ENCODE measurements around the gene TRAPPC2.
"Not testable (repeated sequence)": the region's sequence is repeated elsewhere in the genome, so short reads cannot be mapped to it uniquely, and the experiment has no call there.

The TRAPPC2 gene

DNA sequence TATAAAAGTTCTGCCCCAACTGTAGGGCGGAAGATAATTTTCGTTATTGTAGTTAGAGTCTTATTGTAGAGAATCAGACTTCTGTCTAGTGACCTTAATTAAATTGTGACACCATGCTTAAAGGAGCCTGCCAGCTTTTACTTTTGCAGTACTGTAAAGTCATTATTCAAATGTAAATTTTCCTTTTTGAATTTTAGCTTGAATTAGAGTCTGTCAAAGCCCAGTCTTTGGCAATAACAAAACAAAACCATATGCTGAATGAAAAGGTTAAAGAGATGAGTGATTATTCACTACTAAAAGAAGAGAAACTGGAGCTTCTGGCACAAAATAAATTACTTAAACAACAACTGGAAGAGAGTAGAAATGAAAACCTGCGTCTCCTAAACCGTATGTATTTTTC, 22.0 kb upstream of the TRAPPC2 start:
- peaks cover 37% of the 10 kb centered on the region for H3K36me3 Mint-ChIP-seq (ENCODE audit: low read depth)

DNA sequence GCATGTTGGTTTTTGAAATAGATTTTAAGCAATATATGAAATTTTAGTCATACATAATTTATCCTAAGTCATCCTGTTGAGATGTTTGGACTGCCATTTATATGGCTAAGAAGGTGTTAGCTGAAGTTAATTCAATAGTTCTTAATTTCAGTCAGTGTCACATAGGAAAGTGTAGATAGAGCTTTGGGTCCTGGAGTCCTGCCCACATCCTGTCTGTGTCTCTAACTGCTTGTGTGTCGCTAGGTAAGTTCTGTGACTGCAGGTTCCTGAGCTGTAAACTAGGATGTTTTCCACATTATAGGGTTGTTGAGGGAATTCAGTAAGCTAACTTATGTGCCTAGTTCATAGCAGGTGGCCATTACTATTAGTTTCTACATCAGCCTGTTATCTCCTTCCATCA, 20.8 kb upstream of the TRAPPC2 start:
- no peak overlapping the region for H3K4me3 Mint-ChIP-seq
- H3K36me3 Mint-ChIP-seq (ENCODE audit: low read depth), result peaks cover 30% of the 10 kb centered on the region
- H3K4me1 Mint-ChIP-seq, result peaks cover 42% of the 10 kb centered on the region
- H3K9me3 Mint-ChIP-seq, result no peaks in the 10 kb centered on the region
- ATAC-seq (no peak), DNase-seq (no peak)
- H3K27me3 Mint-ChIP-seq, result no peaks in the 10 kb centered on the region
- H3K27ac Mint-ChIP-seq, result no peak overlapping the region

More for the DNA sequence above, 22.0 kb upstream of the TRAPPC2 start:
- Mint-ChIP-seq H3K4me3 (no peak overlapping the region), H3K9me3 (no peaks in the 10 kb centered on the region), H3K27me3 (no peaks in the 10 kb centered on the region), H3K4me1 (peaks cover 43% of the 10 kb centered on the region), H3K27ac (no peak overlapping the region)
- ATAC-seq (no peak), DNase-seq (no peak)

DNA sequence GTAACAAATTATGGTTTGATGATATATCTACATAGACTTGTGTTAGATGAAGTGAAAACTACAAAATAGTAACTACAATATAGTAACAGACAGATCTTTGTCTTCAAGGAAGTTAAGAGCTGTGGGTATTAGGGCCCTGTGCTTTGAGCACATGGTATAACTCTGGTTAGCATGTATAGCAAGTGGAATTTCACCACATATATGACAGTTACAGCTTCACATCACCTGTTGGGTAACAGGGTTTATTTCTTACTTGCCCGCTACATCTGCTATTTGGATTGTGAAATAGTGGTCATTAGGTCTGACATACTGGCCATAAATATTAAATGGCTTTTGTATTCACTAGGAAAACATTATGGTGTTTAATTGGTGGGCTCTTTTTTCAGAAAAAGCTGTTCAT, 20.3 kb upstream of the TRAPPC2 start:
- DNase-seq, result no peak
- no peaks in the 10 kb centered on the region for H3K9me3 Mint-ChIP-seq
- H3K27me3 Mint-ChIP-seq, result no peaks in the 10 kb centered on the region
- no peak overlapping the region for H3K4me3 Mint-ChIP-seq
- H3K36me3 Mint-ChIP-seq (ENCODE audit: low read depth), result peaks cover 28% of the 10 kb centered on the region
- no peak for ATAC-seq
- no peak overlapping the region for H3K27ac Mint-ChIP-seq
- H3K4me1 Mint-ChIP-seq, result peaks cover 41% of the 10 kb centered on the region

DNA sequence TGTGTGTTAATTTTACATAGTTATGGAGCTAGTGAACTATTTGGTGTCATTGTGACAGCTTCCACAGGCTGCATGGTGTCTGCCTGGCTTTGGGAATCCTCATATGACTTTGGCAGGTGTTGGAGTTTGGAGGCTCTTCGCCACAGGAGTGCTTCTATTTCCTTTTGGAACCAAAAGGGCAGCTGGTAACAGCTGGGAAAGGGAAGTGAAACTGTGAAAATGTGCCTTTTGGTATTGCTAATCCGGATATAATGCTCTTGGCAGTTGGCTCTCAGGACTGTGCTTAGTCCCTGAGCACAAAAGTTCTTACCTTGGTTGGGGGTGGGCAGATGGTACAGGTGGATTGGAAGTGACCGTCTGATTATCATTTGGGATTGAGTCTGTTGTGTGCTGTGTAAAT, 18.2 kb upstream of the TRAPPC2 start:
- Mint-ChIP-seq H3K36me3 (ENCODE audit: low read depth) (peaks cover 20% of the 10 kb centered on the region), H3K9me3 (no peaks in the 10 kb centered on the region), H3K4me3 (no peak overlapping the region), H3K27me3 (no peaks in the 10 kb centered on the region), H3K4me1 (peaks cover 35% of the 10 kb centered on the region), H3K27ac (peak overlapping the region; percentile 53)
- no peak for DNase-seq
- ATAC-seq, result no peak

DNA sequence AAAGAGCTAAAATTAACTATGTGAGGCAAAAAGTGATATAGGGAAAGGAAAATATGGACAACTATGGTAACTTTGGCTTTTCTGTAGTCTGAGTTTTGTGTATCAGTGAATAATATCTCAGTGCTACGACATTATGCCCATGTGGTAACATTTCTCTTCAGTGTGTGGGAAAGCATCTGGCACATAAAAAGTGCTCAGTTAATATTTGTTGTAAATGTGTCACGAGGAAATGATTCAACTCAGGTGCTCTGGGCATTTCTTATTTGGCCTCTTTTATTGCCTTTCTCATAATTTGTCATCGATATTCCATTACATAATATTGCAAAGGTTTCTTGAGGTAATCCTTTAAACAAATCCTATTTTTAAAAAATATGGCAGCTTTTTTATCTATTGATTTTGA, 17.7 kb upstream of the TRAPPC2 start:
- Mint-ChIP-seq H3K27ac (no peak overlapping the region), H3K4me3 (no peak overlapping the region), H3K9me3 (no peaks in the 10 kb centered on the region), H3K27me3 (no peaks in the 10 kb centered on the region), H3K36me3 (ENCODE audit: low read depth) (peaks cover 19% of the 10 kb centered on the region), H3K4me1 (peaks cover 38% of the 10 kb centered on the region)
- no peak for DNase-seq
- no peak for ATAC-seq

DNA sequence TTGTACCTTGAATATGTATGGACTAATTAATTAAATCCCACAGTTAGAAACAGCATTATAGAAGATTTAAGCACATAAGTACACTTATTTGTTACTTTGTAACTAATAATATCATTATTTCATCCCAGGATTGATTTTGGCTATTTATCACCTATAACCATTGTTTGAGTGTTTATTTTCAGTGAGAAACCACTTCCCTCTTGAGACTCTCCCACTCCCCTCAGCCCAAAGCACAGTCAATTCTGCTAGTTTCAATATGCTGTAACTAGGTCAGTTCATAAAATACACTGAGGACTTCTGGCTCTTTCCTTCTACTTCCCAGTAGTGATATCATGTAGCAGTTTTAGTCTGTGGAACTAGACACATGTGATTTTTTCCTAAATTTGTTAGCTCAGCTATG, 16.4 kb upstream of the TRAPPC2 start:
- H3K27me3 Mint-ChIP-seq, result no peaks in the 10 kb centered on the region
- H3K9me3 Mint-ChIP-seq, result no peaks in the 10 kb centered on the region
- ATAC-seq (no peak), DNase-seq (no peak)
- no peak overlapping the region for H3K27ac Mint-ChIP-seq
- H3K4me3 Mint-ChIP-seq, result no peak overlapping the region
- H3K4me1 Mint-ChIP-seq, result peaks cover 38% of the 10 kb centered on the region
- peaks cover 18% of the 10 kb centered on the region for H3K36me3 Mint-ChIP-seq (ENCODE audit: low read depth)

DNA sequence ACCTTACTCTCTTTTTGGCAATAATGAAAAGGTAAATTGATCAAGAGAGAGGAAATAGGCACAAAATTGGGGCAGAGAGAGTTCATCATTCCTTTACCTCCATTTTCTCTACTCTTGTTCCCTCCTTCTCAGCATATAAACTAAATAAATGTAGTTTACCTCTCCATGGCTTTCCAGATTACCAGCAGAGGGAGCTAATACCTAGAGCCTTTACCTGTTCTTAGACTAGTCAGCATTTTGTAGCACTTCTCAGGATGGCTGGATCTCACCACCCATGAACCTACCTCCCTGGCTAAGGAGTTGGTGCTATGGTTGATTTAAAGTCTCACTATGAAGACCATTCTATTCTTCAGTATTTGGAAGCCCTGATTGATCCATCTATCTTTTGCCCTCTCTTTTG, 15.8 kb upstream of the TRAPPC2 start:
- ATAC-seq (no peak), DNase-seq (no peak)
- peaks cover 34% of the 10 kb centered on the region for H3K4me1 Mint-ChIP-seq
- H3K4me3 Mint-ChIP-seq, result no peak overlapping the region
- peaks cover 20% of the 10 kb centered on the region for H3K36me3 Mint-ChIP-seq (ENCODE audit: low read depth)
- peak overlapping the region; percentile 49 for H3K27ac Mint-ChIP-seq
- no peaks in the 10 kb centered on the region for H3K27me3 Mint-ChIP-seq
- H3K9me3 Mint-ChIP-seq, result no peaks in the 10 kb centered on the region

DNA sequence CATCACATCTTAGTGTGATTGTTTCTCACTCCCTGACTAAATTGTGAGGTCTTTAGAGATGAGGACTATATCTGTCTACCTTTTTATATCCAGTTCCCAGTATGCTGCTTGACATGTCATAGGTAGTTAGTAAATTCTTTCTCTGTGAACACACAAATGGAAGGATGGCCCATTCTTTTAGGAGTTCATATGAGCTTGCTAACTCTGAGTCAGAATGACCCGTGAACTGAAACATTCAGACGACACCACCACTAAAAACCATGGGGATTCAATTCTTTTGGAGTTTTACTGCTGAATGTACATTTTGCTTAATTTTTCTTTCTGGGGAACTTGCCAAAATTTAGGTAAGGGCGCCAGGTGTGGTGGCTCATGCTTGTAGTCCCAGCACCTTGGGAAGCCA, 14.1 kb upstream of the TRAPPC2 start:
- Mint-ChIP-seq H3K36me3 (ENCODE audit: low read depth) (peaks cover 22% of the 10 kb centered on the region), H3K4me1 (peaks cover 31% of the 10 kb centered on the region)

DNA sequence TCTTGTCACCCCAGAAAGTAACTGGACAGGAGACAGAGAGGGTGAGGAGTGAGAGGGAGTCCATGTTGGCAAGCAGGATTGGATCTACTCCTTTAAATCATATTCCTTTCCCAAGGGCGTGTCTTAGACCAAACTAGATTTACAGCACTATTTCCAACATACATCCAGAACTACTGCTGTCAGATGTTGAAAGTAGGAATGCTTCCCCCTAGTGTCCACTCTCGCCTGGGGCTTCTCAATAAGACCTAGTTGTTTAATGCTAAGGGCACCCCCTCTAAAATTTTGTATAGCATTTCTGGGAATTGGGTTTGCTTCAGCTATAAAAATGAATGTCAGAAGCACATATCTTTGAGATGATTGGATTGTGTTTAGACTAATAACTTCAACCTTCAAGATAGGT, 13.4 kb upstream of the TRAPPC2 start:
- no peaks in the 10 kb centered on the region for H3K27me3 Mint-ChIP-seq
- H3K4me3 Mint-ChIP-seq, result no peak overlapping the region
- no peaks in the 10 kb centered on the region for H3K9me3 Mint-ChIP-seq
- H3K27ac Mint-ChIP-seq, result no peak overlapping the region
- peaks cover 32% of the 10 kb centered on the region for H3K4me1 Mint-ChIP-seq
- DNase-seq (no peak), ATAC-seq (no peak)
- peaks cover 20% of the 10 kb centered on the region for H3K36me3 Mint-ChIP-seq (ENCODE audit: low read depth)

More for the DNA sequence above, 14.1 kb upstream of the TRAPPC2 start:
- Mint-ChIP-seq H3K27me3 (no peaks in the 10 kb centered on the region), H3K27ac (no peak overlapping the region), H3K9me3 (no peaks in the 10 kb centered on the region), H3K4me3 (no peak overlapping the region)
- no peak for ATAC-seq
- DNase-seq, result no peak

DNA sequence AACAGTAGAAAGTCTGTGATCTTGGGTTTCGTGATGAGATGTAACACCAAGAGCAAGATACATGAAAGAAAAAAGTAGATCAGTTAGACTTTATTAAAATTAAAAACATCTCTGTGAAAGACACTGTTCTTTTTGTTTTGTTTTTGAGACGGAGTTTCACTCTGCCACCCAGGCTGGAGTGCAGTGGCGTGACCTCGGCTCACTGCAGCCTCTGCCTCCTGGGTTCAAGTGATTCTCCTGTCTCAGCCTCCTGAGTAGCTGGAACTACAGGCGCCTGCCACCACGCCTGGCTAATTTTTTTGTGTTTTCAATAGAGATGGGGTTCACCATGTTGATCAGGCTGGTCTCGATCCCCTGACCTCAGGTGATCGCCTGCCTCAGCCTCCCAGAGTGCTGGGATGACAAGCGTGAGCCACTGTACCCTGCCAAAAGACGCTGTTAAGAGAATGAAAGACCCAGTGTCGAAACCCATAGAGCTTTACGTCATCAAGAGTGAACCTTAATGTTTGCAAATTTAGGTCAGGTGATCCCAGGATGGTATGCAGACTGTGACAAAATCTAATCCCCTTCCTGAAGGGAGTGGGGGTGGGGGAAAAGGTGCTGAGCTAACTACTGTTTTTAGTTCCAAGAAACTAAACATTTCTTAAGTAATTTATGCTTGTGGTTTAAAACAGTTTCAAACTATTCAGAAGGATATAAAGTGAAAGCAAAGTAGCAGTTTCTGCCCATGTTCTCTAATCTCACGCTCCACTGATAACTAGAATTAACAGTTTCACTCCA, 8.2 kb upstream of the TRAPPC2 start:
- Mint-ChIP-seq H3K9me3 (no peaks in the 10 kb centered on the region), H3K27me3 (no peaks in the 10 kb centered on the region), H3K36me3 (ENCODE audit: low read depth) (peaks cover 24% of the 10 kb centered on the region), H3K4me1 (peaks cover 24% of the 10 kb centered on the region), H3K4me3 (peak overlapping the region; percentile 54), H3K27ac (peak overlapping the region; percentile 75)
- DNase-seq (peak; percentile 13), ATAC-seq (peak; percentile 85)

DNA sequence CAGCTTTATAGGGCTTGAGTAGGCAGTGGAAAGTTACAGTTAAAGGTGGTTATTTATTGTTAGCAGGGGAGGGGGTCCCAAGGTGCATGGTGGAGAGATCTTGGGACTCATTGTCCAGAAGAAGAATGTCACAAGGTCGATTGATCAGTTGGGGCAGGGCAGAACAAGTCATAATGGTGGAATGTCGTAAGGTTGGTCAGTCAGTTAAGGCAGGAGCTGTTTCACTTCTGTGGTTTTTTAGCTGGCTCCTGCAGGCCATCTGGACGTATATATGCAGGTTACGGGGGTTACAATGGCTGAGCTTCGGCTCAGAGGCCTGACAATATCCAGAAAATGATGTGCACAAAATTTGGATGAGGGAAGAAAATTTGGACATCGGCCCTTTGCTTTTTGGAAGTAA, 7.3 kb upstream of the TRAPPC2 start:
- peak overlapping the region; percentile 75 for H3K27ac Mint-ChIP-seq
- ATAC-seq (no peak), DNase-seq (no peak)
- no peaks in the 10 kb centered on the region for H3K27me3 Mint-ChIP-seq
- no peak overlapping the region for H3K4me3 Mint-ChIP-seq
- no peaks in the 10 kb centered on the region for H3K9me3 Mint-ChIP-seq
- peaks cover 29% of the 10 kb centered on the region for H3K4me1 Mint-ChIP-seq
- peaks cover 26% of the 10 kb centered on the region for H3K36me3 Mint-ChIP-seq (ENCODE audit: low read depth)

DNA sequence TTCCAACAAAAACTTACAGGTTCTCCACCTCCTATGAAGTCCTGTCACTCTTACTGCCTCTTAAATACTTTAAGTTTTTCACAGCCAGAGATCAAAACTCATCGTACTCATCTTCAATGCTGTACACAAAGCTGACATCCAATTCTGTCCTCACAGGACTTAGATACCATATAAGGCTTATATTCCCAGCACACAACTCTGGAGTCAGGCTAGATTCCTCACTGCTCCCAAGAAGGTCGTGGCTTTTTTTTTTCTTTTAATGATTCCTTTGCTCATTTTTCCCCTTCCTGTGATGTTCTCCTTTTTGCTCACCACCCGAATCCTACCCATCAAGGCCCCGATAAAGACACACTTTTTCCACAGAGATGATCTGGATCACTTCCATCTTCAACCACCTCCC, 914 bp downstream of the TRAPPC2 start:
- Mint-ChIP-seq H3K9me3 (no peaks in the 10 kb centered on the region), H3K27me3 (no peaks in the 10 kb centered on the region), H3K27ac (peak overlapping the region; percentile 94), H3K4me3 (peak overlapping the region; percentile 89), H3K4me1 (peaks cover 55% of the 10 kb centered on the region), H3K36me3 (ENCODE audit: low read depth) (peaks cover 38% of the 10 kb centered on the region)
- ATAC-seq (no peak), DNase-seq (no peak)

DNA sequence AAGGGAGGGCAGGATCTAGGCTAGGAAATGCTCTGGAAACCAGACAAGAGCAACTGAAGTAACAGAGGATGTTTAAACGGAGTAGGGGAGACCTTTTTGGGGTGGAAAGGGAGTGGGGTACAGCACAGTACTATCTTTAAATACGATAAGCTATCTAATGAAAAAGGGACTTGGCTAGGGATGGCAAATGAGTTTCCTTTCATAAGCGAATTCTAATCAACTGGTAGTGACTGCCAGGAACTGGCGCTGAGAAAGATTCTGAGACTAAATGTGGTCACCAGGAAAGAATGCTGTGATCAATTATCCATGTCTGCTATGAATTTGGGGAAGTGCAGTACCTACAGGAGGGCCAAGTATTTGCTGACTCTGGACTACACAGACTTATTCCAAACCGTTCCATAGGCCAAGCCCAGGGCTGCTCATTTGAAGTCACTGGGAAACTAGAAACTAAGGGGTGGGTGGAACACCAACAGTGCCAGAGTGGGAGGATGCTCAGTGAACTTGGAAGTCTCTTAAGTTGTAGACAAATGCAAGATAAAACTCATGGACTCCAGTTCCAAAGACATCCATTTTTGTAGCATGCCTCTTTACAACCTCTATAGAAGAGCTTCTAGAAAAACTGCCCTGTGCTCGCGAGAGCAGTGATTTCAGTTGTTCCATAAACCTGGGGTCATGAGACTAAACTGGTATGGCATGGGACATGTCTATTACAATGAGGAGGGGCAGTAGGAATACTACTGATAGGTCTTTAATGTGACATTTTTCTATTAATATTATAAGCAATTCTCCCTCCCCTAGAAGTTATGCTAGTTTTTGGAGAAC, 2.0 kb downstream of the TRAPPC2 start:
- no peak for DNase-seq
- peak overlapping the region; percentile 70 for H3K27ac Mint-ChIP-seq

DNA sequence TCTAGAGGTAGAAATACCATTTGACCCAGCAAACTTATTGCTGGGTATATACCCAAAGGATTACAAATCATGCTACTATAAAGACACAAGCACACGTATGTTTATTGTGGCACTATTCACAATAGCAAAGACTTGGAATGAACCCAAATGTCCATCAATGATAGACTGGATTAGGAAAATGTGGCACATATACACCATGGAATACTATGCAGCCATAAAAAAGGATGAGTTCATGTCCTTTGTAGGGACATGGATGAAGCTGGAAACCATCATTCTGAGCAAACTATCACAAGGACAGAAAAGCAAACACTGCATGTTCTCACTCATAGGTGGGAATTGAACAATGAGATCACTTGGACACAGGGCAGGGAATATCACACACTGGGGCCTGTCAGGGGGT, 3.9 kb downstream of the TRAPPC2 start:
- DNase-seq, H3K27me3 Mint-ChIP-seq, ATAC-seq, H3K27ac Mint-ChIP-seq, H3K4me3 Mint-ChIP-seq, H3K9me3 Mint-ChIP-seq: not testable (repeated sequence)
- H3K4me1 Mint-ChIP-seq, result peaks cover 67% of the 10 kb centered on the region
- H3K36me3 Mint-ChIP-seq (ENCODE audit: low read depth), result peaks cover 63% of the 10 kb centered on the region

More for the DNA sequence above, 2.0 kb downstream of the TRAPPC2 start:
- no peaks in the 10 kb centered on the region for H3K27me3 Mint-ChIP-seq
- H3K4me1 Mint-ChIP-seq, result peaks cover 62% of the 10 kb centered on the region
- no peak for ATAC-seq
- peak overlapping the region; percentile 89 for H3K4me3 Mint-ChIP-seq
- H3K36me3 Mint-ChIP-seq (ENCODE audit: low read depth), result peaks cover 48% of the 10 kb centered on the region
- no peaks in the 10 kb centered on the region for H3K9me3 Mint-ChIP-seq

DNA sequence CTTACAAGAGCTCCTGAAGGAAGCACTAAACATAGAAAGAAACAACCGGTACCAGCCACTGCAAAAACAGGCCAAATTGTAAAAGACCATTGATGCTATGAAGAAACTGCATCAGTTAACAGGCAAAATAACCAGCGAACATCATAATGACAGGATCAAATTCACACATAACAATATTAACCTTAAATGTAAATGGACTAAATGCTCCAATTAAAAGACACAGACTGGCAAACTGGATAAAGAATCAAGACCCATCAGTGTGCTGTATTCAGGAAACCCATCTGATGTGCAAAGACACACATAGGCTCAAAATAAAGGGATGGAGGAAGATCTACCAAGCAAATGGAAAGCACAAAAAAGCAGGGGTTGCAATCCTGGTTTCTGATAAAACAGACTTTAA, 7.8 kb downstream of the TRAPPC2 start:
- not testable (repeated sequence) for DNase-seq, H3K4me3 Mint-ChIP-seq, ATAC-seq, H3K9me3 Mint-ChIP-seq, H3K27me3 Mint-ChIP-seq
- H3K4me1 Mint-ChIP-seq, result peaks cover 66% of the 10 kb centered on the region
- H3K36me3 Mint-ChIP-seq (ENCODE audit: low read depth), result peaks cover 60% of the 10 kb centered on the region
- peak overlapping the region; percentile 79 for H3K27ac Mint-ChIP-seq
